Urothelium cell line (cell line): Measurements from ENCODE around the gene TMEM170A.

Experiments
- DNase-seq: peaks from one replicate; pipeline ENCODE4 v3.0.0; 2011; ENCODE audit warnings: low spot score, mixed read lengths
- FAIRE-seq: peaks from 2 replicates; lab custom pipeline; 2011; peaks lifted over from hg19 to GRCh38; lab: Jason Lieb, UNC

TMEM170A gene

DNA sequence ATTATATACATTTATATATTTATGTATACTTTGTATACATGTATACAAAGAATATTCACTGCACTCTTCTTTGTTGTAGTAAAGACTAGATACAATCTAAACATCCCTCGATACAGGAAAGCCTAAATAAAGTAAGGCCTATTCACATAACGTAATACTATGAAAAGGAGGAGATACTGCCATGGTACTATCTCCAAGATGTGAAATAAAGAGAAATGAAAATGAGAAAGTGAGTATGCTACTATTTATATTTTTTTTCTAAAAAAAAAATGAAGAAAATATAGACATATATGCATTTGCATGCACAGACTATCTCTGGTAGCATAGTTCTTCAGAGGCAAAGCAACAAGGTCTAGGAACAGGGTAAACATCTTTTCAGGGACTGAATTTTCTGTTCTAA lies 50.5 kb downstream of the TMEM170A start:
- DNase-seq (no peak), FAIRE-seq (no peak)

GRCh38 chr16:75406943-75407342 lies 57.5 kb downstream of the TMEM170A start:
- no peak for FAIRE-seq
- no peak for DNase-seq

- FAIRE-seq (no peak), DNase-seq (peak; percentile 11)
Observed at GRCh38 chr16:75402821-75403475, 61.5 kb downstream of the TMEM170A start.

GRCh38 chr16:75402159-75402820 lies 62.2 kb downstream of the TMEM170A start:
- DNase-seq (no peak), FAIRE-seq (no peak)

- DNase-seq (no peak), FAIRE-seq (no peak)
Observed at GRCh38 chr16:75401691-75402090, 62.8 kb downstream of the TMEM170A start.

- DNase-seq (no peak), FAIRE-seq (no peak)
Observed at GRCh38 chr16:75398333-75398732, 66.2 kb downstream of the TMEM170A start.

DNA sequence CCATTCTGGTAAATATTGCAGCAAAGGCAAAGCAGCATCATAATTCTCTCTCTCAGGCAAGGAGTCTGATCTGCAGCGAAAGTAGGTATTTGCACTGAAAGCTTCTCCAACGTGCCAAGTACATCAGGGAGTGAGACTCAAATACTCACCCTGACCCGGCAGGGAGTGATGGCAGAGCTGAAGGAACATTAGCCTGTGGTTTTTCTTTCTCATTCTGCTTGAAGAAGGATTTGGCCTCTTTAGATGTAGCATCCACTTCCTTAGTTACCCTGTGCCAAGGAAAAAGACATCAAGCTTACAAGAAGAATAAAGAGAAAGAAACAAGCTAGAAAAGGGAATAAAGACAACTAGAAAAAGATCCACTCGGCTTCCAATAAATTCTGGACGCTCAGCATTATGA lies 69.5 kb downstream of the TMEM170A start:
- no peak for FAIRE-seq
- DNase-seq: no peak
